HG03159 (cell line): ENCODE measurements around the gene JPT1.
A peak's percentile ranks its signal among the peaks of the same experiment; 100 is the strongest.
"Not testable (repeated sequence)": the region's sequence is repeated elsewhere in the genome, so short reads cannot be mapped to it uniquely, and the experiment has no call there.

ENCODE experiments used
- ATAC-seq: cut with Tn5 transposase; IDR thresholded peaks from one replicate; pipeline ENCODE4 v1.9.1; 2021; ENCODE audit warnings: mild to moderate bottlenecking, moderate library complexity; ENCODE audit not compliant: unreplicated experiment

JPT1 gene

GRCh38 chr17:75154195-75155106 lies at the start of gene JPT1:
Gene JPT1, minus strand, starts transcription at chr17:75154512. Its CDS starts 115 bp downstream, at chr17:75154397.
- peak; percentile 94 for ATAC-seq

GRCh38 chr17:75199886-75200618 lies 45.7 kb upstream of the JPT1 start:
- ATAC-seq: no peak

- ATAC-seq: no peak
Observed at GRCh38 chr17:75194879-75195278, 40.6 kb upstream of the JPT1 start.

GRCh38 chr17:75191584-75191983 lies 37.3 kb upstream of the JPT1 start:
- no peak for ATAC-seq

- no peak for ATAC-seq
Observed at GRCh38 chr17:75188614-75189013, 34.3 kb upstream of the JPT1 start.

- ATAC-seq: no peak
Observed at GRCh38 chr17:75183999-75184884, 29.9 kb upstream of the JPT1 start.

GRCh38 chr17:75182569-75183436 lies 28.5 kb upstream of the JPT1 start, which contains the start of gene SUMO2:
Gene SUMO2, minus strand, starts transcription at chr17:75182959. Its CDS starts 125 bp downstream, at chr17:75182834.
- ATAC-seq: peak; percentile 76

- peak; percentile 21 for ATAC-seq
Observed at GRCh38 chr17:75182319-75182568, 27.9 kb upstream of the JPT1 start.

GRCh38 chr17:75181608-75182318 lies 27.5 kb upstream of the JPT1 start:
- no peak for ATAC-seq

- no peak for ATAC-seq
Observed at GRCh38 chr17:75181110-75181509, 26.8 kb upstream of the JPT1 start.

GRCh38 chr17:75178453-75178852 lies 24.1 kb upstream of the JPT1 start:
- no peak for ATAC-seq

- no peak for ATAC-seq
Observed at GRCh38 chr17:75176625-75177024, 22.3 kb upstream of the JPT1 start.

- no peak for ATAC-seq
Observed at GRCh38 chr17:75174996-75175395, 20.7 kb upstream of the JPT1 start.

GRCh38 chr17:75173526-75173925 lies 19.2 kb upstream of the JPT1 start:
- ATAC-seq: no peak

GRCh38 chr17:75168998-75169397 lies 14.7 kb upstream of the JPT1 start:
- ATAC-seq: no peak

GRCh38 chr17:75164606-75165005 lies 10.3 kb upstream of the JPT1 start:
- ATAC-seq: not testable (repeated sequence)

GRCh38 chr17:75163074-75163473 lies 8.8 kb upstream of the JPT1 start:
- ATAC-seq: no peak

- no peak for ATAC-seq
Observed at GRCh38 chr17:75160211-75160610, 5.9 kb upstream of the JPT1 start.

- no peak for ATAC-seq
Observed at GRCh38 chr17:75159196-75160031, 5.1 kb upstream of the JPT1 start.
